Activated CD4-positive, CD25-positive, alpha-beta regulatory T cell treated with anti-CD3 and anti-CD28 coated beads, Interleukin-2, amount 50 U/mL, for 16 hours (primary cell): ENCODE results near the gene SDCCAG8.

Experiments used
- DNase-seq: peaks from one replicate; pipeline ENCODE4 v3.0.0-alpha.2; 2020; ENCODE audit warnings: low read depth, low spot score

Gene SDCCAG8

GRCh38 chr1:243420016-243420945 lies 164.4 kb downstream of the SDCCAG8 start:
- no peak for DNase-seq

- no peak for DNase-seq
These were observed 165.3 kb downstream of the SDCCAG8 start for GRCh38 chr1:243420946-243421685.

- peak; percentile 11 for DNase-seq
These were observed 165.9 kb downstream of the SDCCAG8 start for GRCh38 chr1:243421784-243422183.

- no peak for DNase-seq
These were observed 166.5 kb downstream of the SDCCAG8 start for GRCh38 chr1:243422362-243422761.

- no peak for DNase-seq
These were observed 172.2 kb downstream of the SDCCAG8 start for GRCh38 chr1:243428084-243428483.

GRCh38 chr1:243428617-243429342 lies 172.9 kb downstream of the SDCCAG8 start:
- DNase-seq = no peak

- DNase-seq = no peak
These were observed 175.8 kb downstream of the SDCCAG8 start for GRCh38 chr1:243431591-243431990.

- no peak for DNase-seq
These were observed 176.3 kb downstream of the SDCCAG8 start for GRCh38 chr1:243432136-243432535.

- DNase-seq = no peak
These were observed 178.0 kb downstream of the SDCCAG8 start for GRCh38 chr1:243433737-243434370.

GRCh38 chr1:243434594-243434993 lies 178.8 kb downstream of the SDCCAG8 start:
- DNase-seq = no peak

- no peak for DNase-seq
These were observed 180.0 kb downstream of the SDCCAG8 start for GRCh38 chr1:243435836-243436235.

GRCh38 chr1:243438146-243438545 lies 182.3 kb downstream of the SDCCAG8 start:
- no peak for DNase-seq

GRCh38 chr1:243438815-243439214 lies 183.0 kb downstream of the SDCCAG8 start:
- no peak for DNase-seq

GRCh38 chr1:243440406-243440805 lies 184.6 kb downstream of the SDCCAG8 start:
- no peak for DNase-seq

GRCh38 chr1:243441601-243442000 lies 185.8 kb downstream of the SDCCAG8 start:
- DNase-seq = no peak

- no peak for DNase-seq
These were observed 187.7 kb downstream of the SDCCAG8 start for GRCh38 chr1:243443557-243443956.

- no peak for DNase-seq
These were observed 191.5 kb downstream of the SDCCAG8 start for GRCh38 chr1:243447347-243447746.

GRCh38 chr1:243447844-243448243 lies 192.0 kb downstream of the SDCCAG8 start:
- no peak for DNase-seq

GRCh38 chr1:243449373-243449772 lies 193.5 kb downstream of the SDCCAG8 start:
- no peak for DNase-seq

GRCh38 chr1:243452092-243452491 lies 196.3 kb downstream of the SDCCAG8 start:
- no peak for DNase-seq

- no peak for DNase-seq
These were observed 198.6 kb downstream of the SDCCAG8 start for GRCh38 chr1:243454328-243454997.
